Endothelial cell of umbilical vein (primary cell): ENCODE measurements around the gene MYO1H. TPM values are rescaled to one million over a fixed set of nuclear protein-coding genes. Genes with fewer than 3 reads are reported as not detected.

Source experiments
- BruUV-seq: library from RNA; stranded (reverse); fragments of 400-500 nt; replicated peaks from 2 replicates; lab custom pipeline; 2021; lab: Mats Ljungman, UMichigan
- CTCF ChIA-PET: fragments of 300-600, 350-600 bp; sonication (Branson Sonifier 250); formaldehyde crosslinking; loops from one replicate; lab custom pipeline; 2021; ENCODE audit warnings: antibody characterized with exemption, inconsistent platforms; lab: Charles Lee
- POLR2A ChIA-PET: fragments of 300-600, 350-600 bp; sonication (Branson Sonifier 250); formaldehyde crosslinking; loops from one replicate; lab custom pipeline; 2021; ENCODE audit warnings: antibody characterized with exemption, inconsistent platforms; lab: Charles Lee
- DNase-seq: peaks from one replicate; pipeline ENCODE4 v3.0.0-alpha.2; 2011; ENCODE audit warnings: low read depth, low spot score
- FAIRE-seq: peaks from 2 replicates; lab custom pipeline; 2011; peaks lifted over from hg19 to GRCh38; lab: Jason Lieb, UNC
- H2AFZ ChIP-seq: 2 replicates; pipeline ENCODE4 v1.6.0; 2012; ENCODE audit warnings: low read depth, low read length, control low read depth, inconsistent platforms
- H3K27ac ChIP-seq: 2 replicates; pipeline ENCODE4 v1.5.1; 2011; ENCODE audit warnings: low read depth, mild to moderate bottlenecking, control low read depth, low read length, moderate library complexity; ENCODE audit not compliant: insufficient read depth
- H3K27me3 ChIP-seq, 2 experiments: 2 replicates each; pipeline versions ENCODE4 v1.6.0 to v1.6.1; 2011; ENCODE audit warnings: low read length in 2 of 2, mixed read lengths in 1 of 2; ENCODE audit not compliant: control insufficient read depth in 2 of 2, insufficient read depth in 2 of 2
- H3K36me3 ChIP-seq, 2 experiments: 2 replicates in 1 of 2; 3 replicates in 1 of 2; pipeline ENCODE4 v1.5.1; 2011; ENCODE audit warnings: low read length in 2 of 2, mild to moderate bottlenecking in 1 of 2, moderate library complexity in 1 of 2; ENCODE audit not compliant: control insufficient read depth in 2 of 2, insufficient read depth in 2 of 2; ENCODE audit errors: extremely low read depth in 1 of 2
- H3K4me1 ChIP-seq: 3 replicates; pipeline ENCODE4 v1.5.1; 2011; ENCODE audit warnings: mild to moderate bottlenecking, low read length; ENCODE audit not compliant: control insufficient read depth, insufficient read depth; ENCODE audit errors: extremely low read depth
- H3K4me2 ChIP-seq: 2 replicates; pipeline ENCODE4 v1.6.1; 2011; ENCODE audit warnings: low read length, control low read depth, mixed read lengths; ENCODE audit not compliant: insufficient read depth
- H3K4me3 ChIP-seq, 3 experiments: fragments of 200-600 bp in 1 of 3; sonication (generic), shearing (Covaris generic) in 1 of 3; replicated peaks in 1 of 3; 2 replicates each; pipeline ENCODE4 v1.5.1; 2011 to 2016; ENCODE audit warnings: control low read depth in 3 of 3, low read length in 3 of 3, mild to moderate bottlenecking in 2 of 3, inconsistent platforms in 1 of 3, low read depth in 1 of 3, moderate library complexity in 1 of 3; ENCODE audit not compliant: insufficient read depth in 1 of 3
- H3K79me2 ChIP-seq: 2 replicates; pipeline ENCODE4 v1.6.0; 2012; ENCODE audit warnings: low read length, inconsistent platforms; ENCODE audit not compliant: control insufficient read depth, insufficient read depth
- H3K9ac ChIP-seq: replicated peaks from 2 replicates; pipeline ENCODE3; 2011; ENCODE audit warnings: low read length, control low read depth; ENCODE audit not compliant: insufficient read depth; ENCODE audit errors: extremely low read depth
- H3K9me1 ChIP-seq: replicated peaks from 3 replicates; pipeline ENCODE4 v1.6.0; 2011; ENCODE audit warnings: mild to moderate bottlenecking, low read length; ENCODE audit not compliant: control insufficient read depth, insufficient read depth; ENCODE audit errors: extremely low read depth
- H3K9me3 ChIP-seq: replicated peaks from 2 replicates; pipeline ENCODE4 v1.5.1; 2012; ENCODE audit warnings: low read length, inconsistent platforms; ENCODE audit not compliant: control insufficient read depth, insufficient read depth
- H4K20me1 ChIP-seq: replicated peaks from 2 replicates; pipeline ENCODE3; 2011; ENCODE audit warnings: mild to moderate bottlenecking, low read length; ENCODE audit not compliant: control insufficient read depth, insufficient read depth; ENCODE audit errors: extremely low read depth
- dilution Hi-C: fragments of 300-500 bp; cut with MboI; formaldehyde crosslinking; loops from one replicate; pipeline ENCODE4 v1.15.0; 2019; ENCODE audit warnings: low sequenced_read_pairs; ENCODE audit not compliant: extremely low pct_ligation_motif_present
- intact Hi-C: fragments of 100-400 bp; cut with micrococcal nuclease; formaldehyde crosslinking; loops from one replicate; pipeline ENCODE4 v1.10.0; 2022
- polyA plus RNA-seq, 4 experiments: library from polyadenylated mRNA; depleted of rRNA in 3 of 4; stranded (reverse) in 3 of 4; unstranded in 1 of 4; fragments of >200 nt; gene quantifications; 2 replicates each; pipeline versions ENCODE4 v1.2.1 to v1.2.3, GENCODE V29; 2011 to 2012; ENCODE audit warnings: missing spikeins in 1 of 4
- total RNA-seq: library from RNA; stranded (reverse); gene quantifications from 2 replicates; pipeline ENCODE4 v1.2.3, GENCODE V29; 2021
- TF ChIP-seq, protein P1 (sequence below): IDR thresholded peaks from 2 replicates; pipeline ENCODE4 v1.6.1; 2011; ENCODE audit not compliant: insufficient read depth, insufficient read length
- TF ChIP-seq, protein P2 (sequence below), 2 donors: IDR thresholded peaks; 1 replicate in 1 of 2; 2 replicates in 1 of 2; pipeline ENCODE4 v1.5.1; 2011; ENCODE audit warnings: low read length in 2 of 2, mild to moderate bottlenecking in 2 of 2, moderate library complexity in 2 of 2, control low read depth in 1 of 2, inconsistent platforms in 1 of 2, low read depth in 1 of 2; ENCODE audit not compliant: insufficient read depth in 1 of 2; ENCODE audit errors: extremely low read depth in 1 of 2

The MYO1H gene
- total and polyA plus RNA-seq, 2 donors (not counting 3 experiments of a cell fraction or from before 2014, with no cell fraction given) = not detected

DNA sequence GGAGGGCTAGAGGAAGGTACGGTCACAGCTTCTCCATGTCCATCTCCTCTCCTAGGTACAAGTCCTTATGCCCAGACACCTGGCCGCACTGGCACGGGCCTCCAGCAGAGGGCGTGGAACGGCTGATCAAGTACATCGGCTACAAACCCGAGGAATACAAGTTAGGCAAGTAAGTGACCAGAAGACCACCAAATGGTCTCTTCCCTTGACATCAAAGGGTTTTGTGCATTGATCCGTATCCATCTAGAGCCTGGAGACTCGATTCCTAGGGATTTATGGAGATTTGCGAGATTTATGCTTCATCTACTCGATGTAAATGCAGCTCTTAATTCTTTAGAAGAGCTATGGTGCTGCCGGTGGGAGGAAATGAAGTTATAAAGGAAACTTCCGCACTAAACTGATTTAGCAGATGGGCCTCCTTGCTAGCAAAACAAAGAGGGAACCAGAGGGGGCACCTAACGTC, 85.2 kb downstream of the MYO1H start:
- dilution Hi-C loops = no loop called here
- DNase-seq = peak; percentile 88
- BruUV-seq = no TSS peak

More for the DNA sequence above, 85.2 kb downstream of the MYO1H start:
- H3K79me2 ChIP-seq = no peaks in the 10 kb centered on the region
- no peaks in the 10 kb centered on the region for H3K27me3 ChIP-seq
- H2AFZ ChIP-seq = peak overlapping the region; percentile 99
- no peaks in the 10 kb centered on the region for H3K36me3 ChIP-seq
- ChIA-PET POLR2A (interaction anchor here (1.3 kb wide), 1 partner anchor 44 kb away, joined by 5 read pairs; the partner anchor contains the start of genes KCTD10 and UBE3B), CTCF (interaction anchor here (0.6 to 2.6 kb wide), 37 partner anchors 9 to 420 kb away, joined by 3 to 91 read pairs (median 6); partner anchors contain the start of genes KCTD10, MMAB, MVK and UBE3B)
- H3K4me2 ChIP-seq = peak overlapping the region; percentile 80
- H3K27ac ChIP-seq = no peak overlapping the region
- TF ChIP-seq, protein P1, sequence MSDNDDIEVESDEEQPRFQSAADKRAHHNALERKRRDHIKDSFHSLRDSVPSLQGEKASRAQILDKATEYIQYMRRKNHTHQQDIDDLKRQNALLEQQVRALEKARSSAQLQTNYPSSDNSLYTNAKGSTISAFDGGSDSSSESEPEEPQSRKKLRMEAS = no peak
- TF ChIP-seq, protein P2, sequence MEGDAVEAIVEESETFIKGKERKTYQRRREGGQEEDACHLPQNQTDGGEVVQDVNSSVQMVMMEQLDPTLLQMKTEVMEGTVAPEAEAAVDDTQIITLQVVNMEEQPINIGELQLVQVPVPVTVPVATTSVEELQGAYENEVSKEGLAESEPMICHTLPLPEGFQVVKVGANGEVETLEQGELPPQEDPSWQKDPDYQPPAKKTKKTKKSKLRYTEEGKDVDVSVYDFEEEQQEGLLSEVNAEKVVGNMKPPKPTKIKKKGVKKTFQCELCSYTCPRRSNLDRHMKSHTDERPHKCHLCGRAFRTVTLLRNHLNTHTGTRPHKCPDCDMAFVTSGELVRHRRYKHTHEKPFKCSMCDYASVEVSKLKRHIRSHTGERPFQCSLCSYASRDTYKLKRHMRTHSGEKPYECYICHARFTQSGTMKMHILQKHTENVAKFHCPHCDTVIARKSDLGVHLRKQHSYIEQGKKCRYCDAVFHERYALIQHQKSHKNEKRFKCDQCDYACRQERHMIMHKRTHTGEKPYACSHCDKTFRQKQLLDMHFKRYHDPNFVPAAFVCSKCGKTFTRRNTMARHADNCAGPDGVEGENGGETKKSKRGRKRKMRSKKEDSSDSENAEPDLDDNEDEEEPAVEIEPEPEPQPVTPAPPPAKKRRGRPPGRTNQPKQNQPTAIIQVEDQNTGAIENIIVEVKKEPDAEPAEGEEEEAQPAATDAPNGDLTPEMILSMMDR (IDR thresholded peaks at IDR 0.05; ENCODE audit: extremely low read depth in 1 of 2, insufficient read depth in 1 of 2, low read depth in 1 of 2, low read length in 2 of 2) = peak; percentile 95 to 96
- H3K4me3 ChIP-seq = no peak overlapping the region
- H3K9me3 ChIP-seq = no peaks in the 10 kb centered on the region
- intact Hi-C loops = loop anchor here (1.0 to 2.0 kb wide), 4 partner anchors 29 to 342 kb away; partner anchors contain the start of genes KCTD10, MMAB, MVK and UBE3B
- no peaks in the 10 kb centered on the region for H4K20me1 ChIP-seq
- no peak overlapping the region for H3K9ac ChIP-seq
- no peaks in the 10 kb centered on the region for H3K9me1 ChIP-seq
- FAIRE-seq = peak; percentile 92
- peaks cover 5% of the 10 kb centered on the region for H3K4me1 ChIP-seq
